HG03439 (cell line): Measurements from ENCODE around the gene SMAD9.

ENCODE experiments used
- ATAC-seq: cut with Tn5 transposase; IDR thresholded peaks from one replicate; pipeline ENCODE4 v1.9.1; 2021; ENCODE audit warnings: mild to moderate bottlenecking, moderate library complexity; ENCODE audit not compliant: unreplicated experiment

The SMAD9 gene

GRCh38 chr13:36919833-36920615 lies at the start of gene SMAD9:
Gene SMAD9 (minus strand): TSS chr13:36920238. CDS start chr13:36879689, 40,549 bp downstream.
- no peak for ATAC-seq

GRCh38 chr13:36966404-36966803 lies 46.4 kb upstream of the SMAD9 start:
- ATAC-seq = no peak

GRCh38 chr13:36965767-36966166 lies 45.7 kb upstream of the SMAD9 start:
- no peak for ATAC-seq

GRCh38 chr13:36959456-36960116 lies 39.5 kb upstream of the SMAD9 start:
- no peak for ATAC-seq

- no peak for ATAC-seq
These were observed 34.5 kb upstream of the SMAD9 start for GRCh38 chr13:36954542-36954941.

- no peak for ATAC-seq
These were observed 30.9 kb upstream of the SMAD9 start for GRCh38 chr13:36950920-36951319.

GRCh38 chr13:36950330-36950729 lies 30.3 kb upstream of the SMAD9 start:
- ATAC-seq = no peak

- no peak for ATAC-seq
These were observed 25.0 kb upstream of the SMAD9 start for GRCh38 chr13:36945078-36945477.

- no peak for ATAC-seq
These were observed 5.6 kb upstream of the SMAD9 start for GRCh38 chr13:36925603-36926002.

- ATAC-seq = no peak
These were observed 4.0 kb upstream of the SMAD9 start for GRCh38 chr13:36924001-36924400.

GRCh38 chr13:36921631-36922301 lies 1.7 kb upstream of the SMAD9 start:
- no peak for ATAC-seq

GRCh38 chr13:36920616-36921185 lies 663 bp upstream of the SMAD9 start:
- no peak for ATAC-seq

GRCh38 chr13:36919171-36919832 lies 736 bp downstream of the SMAD9 start:
- ATAC-seq = no peak

GRCh38 chr13:36918246-36919131 lies 1.5 kb downstream of the SMAD9 start:
- ATAC-seq = no peak

- no peak for ATAC-seq
These were observed 2.7 kb downstream of the SMAD9 start for GRCh38 chr13:36917311-36917710.

- ATAC-seq = no peak
These were observed 4.0 kb downstream of the SMAD9 start for GRCh38 chr13:36915896-36916640.

GRCh38 chr13:36915106-36915505 lies 4.9 kb downstream of the SMAD9 start:
- ATAC-seq = no peak

- ATAC-seq = no peak
These were observed 5.4 kb downstream of the SMAD9 start for GRCh38 chr13:36914648-36915047.

- ATAC-seq = no peak
These were observed 6.6 kb downstream of the SMAD9 start for GRCh38 chr13:36913463-36913862.
